ENCODE measurements around the gene SERPINA12. TPM values are rescaled to one million over a fixed set of nuclear protein-coding genes. Genes with fewer than 3 reads are reported as not detected.
A peak's percentile ranks its signal among the peaks of the same experiment; 100 is the strongest.

SERPINA12 gene
- polyA plus RNA-seq, 2 of the 4 experiments (the other 2 are of a cell fraction): not detected

DNA sequence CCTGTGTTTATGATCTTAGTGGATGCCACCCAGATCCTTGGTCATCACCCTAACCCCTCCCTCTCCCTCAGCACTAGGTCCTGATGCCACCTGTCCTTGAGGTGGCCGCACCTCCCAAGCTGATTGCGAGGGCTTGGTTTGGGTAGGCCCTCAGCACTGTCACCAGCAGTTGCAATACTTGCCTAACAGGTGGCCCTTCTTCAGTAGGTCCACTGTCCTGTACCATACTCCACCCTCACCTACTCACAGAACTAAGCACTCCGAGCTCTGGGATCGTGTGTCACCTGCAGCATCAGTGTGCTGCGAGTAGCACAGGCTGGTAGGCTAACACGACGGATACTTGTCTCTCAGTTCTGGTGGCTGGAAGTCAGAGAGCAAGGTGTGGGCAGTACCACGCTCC, 14.0 kb upstream of the SERPINA12 start:
- no peak overlapping the region for H3K27ac ChIP-seq
- TF ChIP-seq ESRRA (IDR thresholded peaks at IDR 0.05; ENCODE audit: borderline replicate concordance, low read length): no peak
- no peak for TF ChIP-seq HDAC2 (IDR thresholded peaks at IDR 0.05)
- TF ChIP-seq FOSB (CRISPR knock-in tag; IDR thresholded peaks at IDR 0.05): no peak
- no peak for TF ChIP-seq FOSL2 (IDR thresholded peaks at IDR 0.05)
- no peak for TF ChIP-seq FOSL2 (CRISPR knock-in tag; IDR thresholded peaks at IDR 0.05)
- TF ChIP-seq KDM1A (IDR thresholded peaks at IDR 0.05; ENCODE audit: low read depth): no peak
- TF ChIP-seq KDM5A (IDR thresholded peaks at IDR 0.05): no peak
- TF ChIP-seq, protein P1, sequence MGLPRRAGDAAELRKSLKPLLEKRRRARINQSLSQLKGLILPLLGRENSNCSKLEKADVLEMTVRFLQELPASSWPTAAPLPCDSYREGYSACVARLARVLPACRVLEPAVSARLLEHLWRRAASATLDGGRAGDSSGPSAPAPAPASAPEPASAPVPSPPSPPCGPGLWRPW (IDR thresholded peaks at IDR 0.05): no peak
- TF ChIP-seq TP53 (CRISPR knock-in tag; IDR thresholded peaks at IDR 0.05): no peak
- TF ChIP-seq PHF8 (IDR thresholded peaks at IDR 0.05; ENCODE audit: borderline replicate concordance, low read depth): no peak
- TF ChIP-seq RFX5 (IDR thresholded peaks at IDR 0.05): no peak
- no peak for TF ChIP-seq ZC3H11A (IDR thresholded peaks at IDR 0.05)
- TF ChIP-seq FOXS1 (CRISPR knock-in tag; IDR thresholded peaks at IDR 0.05): no peak
- TF ChIP-seq GATA3 (IDR thresholded peaks at IDR 0.05; ENCODE audit: borderline replicate concordance): no peak
- TF ChIP-seq RNF2 (IDR thresholded peaks at IDR 0.05; ENCODE audit: borderline replicate concordance, low read depth): no peak
- no peak for TF ChIP-seq NFE2L2 (conservative IDR thresholded peaks at IDR 0.05; ENCODE audit: low read length)
- TF ChIP-seq MYC (IDR thresholded peaks at IDR 0.05; ENCODE audit: borderline replicate concordance, low read length): no peak
- TF ChIP-seq NR3C1 (IDR thresholded peaks at IDR 0.05): no peak
- no peak for TF ChIP-seq CBX2 (IDR thresholded peaks at IDR 0.05; ENCODE audit: borderline replicate concordance, low read depth)
- no peak for TF ChIP-seq HOXB5 (CRISPR knock-in tag; IDR thresholded peaks at IDR 0.05)
- ChIA-PET CTCF (interaction anchor here (1.4 to 1.6 kb wide), 2 partner anchors 9 to 37 kb away, joined by 3 to 5 read pairs; no protein-coding TSS in a partner anchor), POLR2A (no interaction called here)
- no peak overlapping the region for H3K4me2 ChIP-seq
- 0 out of 6 replicates have a peak, but pooled peaks of 1 of the 2 experiments have one; percentile 30 for ATAC-seq
- no peak overlapping the region for H3K4me3 ChIP-seq
- WGBS (ENCODE audit: missing lambda C conversion rate): 33% methylated on average over 8 of the region's 8 CpGs
- H3K4me1 ChIP-seq: no peaks in the 10 kb centered on the region
- DNase-seq (ENCODE audit: low read depth in 1 of 2, low spot score in 1 of 2): no peak
- FAIRE-seq: no peak
- H3K9me3 ChIP-seq: peaks cover 6% of the 10 kb centered on the region; the same call in 1 of the 3 replicates

DNA sequence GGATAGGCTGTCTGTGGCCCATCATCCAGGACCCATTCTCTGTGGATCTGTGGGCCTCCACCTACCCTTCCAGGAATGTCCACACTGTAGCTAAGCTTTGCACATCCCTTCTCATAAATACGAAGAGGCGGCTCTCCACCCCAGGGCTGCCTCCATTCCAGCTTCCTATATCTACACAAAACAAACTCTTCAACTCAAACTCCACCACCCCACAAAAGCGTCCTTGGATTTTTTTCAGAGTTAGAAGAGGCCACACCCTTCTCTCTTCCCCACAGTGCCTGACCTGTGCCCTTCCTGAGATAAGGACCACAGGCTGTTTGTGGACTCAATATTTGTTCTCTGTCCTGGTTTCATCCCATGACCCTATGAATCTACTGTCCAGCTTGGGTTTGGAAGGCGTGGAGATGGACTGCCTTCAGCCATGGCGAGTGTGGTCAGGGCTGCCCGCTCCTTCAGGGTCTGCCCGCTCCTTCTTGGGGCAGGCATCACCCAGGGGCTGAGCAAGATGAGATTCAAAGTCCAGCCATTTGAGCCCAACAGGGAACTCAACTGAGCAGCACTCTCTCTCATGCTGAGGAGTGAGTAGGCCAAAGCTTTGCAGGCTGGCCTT, 13.0 kb upstream of the SERPINA12 start:
- FAIRE-seq (no peak), DNase-seq (ENCODE audit: low read depth in 1 of 2, low spot score in 1 of 2) (no peak), ATAC-seq (no peak)
- Histone ChIP-seq H3K4me2 (no peak overlapping the region), H3K4me3 (no peak overlapping the region), H3K4me1 (no peaks in the 10 kb centered on the region), H3K9me3 (peaks cover 6% of the 10 kb centered on the region; the same call in 1 of the 3 replicates), H3K27ac (no peak overlapping the region)
- ChIA-PET POLR2A (no interaction called here), CTCF (interaction anchor here (0.8 to 1.6 kb wide), 4 partner anchors 20 to 168 kb away, joined by 3 to 5 read pairs (median 3); no protein-coding TSS in a partner anchor)
- TF ChIP-seq, protein P2, sequence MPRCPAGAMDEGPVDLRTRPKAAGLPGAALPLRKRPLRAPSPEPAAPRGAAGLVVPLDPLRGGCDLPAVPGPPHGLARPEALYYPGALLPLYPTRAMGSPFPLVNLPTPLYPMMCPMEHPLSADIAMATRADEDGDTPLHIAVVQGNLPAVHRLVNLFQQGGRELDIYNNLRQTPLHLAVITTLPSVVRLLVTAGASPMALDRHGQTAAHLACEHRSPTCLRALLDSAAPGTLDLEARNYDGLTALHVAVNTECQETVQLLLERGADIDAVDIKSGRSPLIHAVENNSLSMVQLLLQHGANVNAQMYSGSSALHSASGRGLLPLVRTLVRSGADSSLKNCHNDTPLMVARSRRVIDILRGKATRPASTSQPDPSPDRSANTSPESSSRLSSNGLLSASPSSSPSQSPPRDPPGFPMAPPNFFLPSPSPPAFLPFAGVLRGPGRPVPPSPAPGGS (IDR thresholded peaks at IDR 0.05): no peak
- TF ChIP-seq, protein P1 (IDR thresholded peaks at IDR 0.05): no peak
- TF ChIP-seq CHD4 (IDR thresholded peaks at IDR 0.05; ENCODE audit: borderline replicate concordance): no peak
- no peak for TF ChIP-seq RNF2 (IDR thresholded peaks at IDR 0.05; ENCODE audit: borderline replicate concordance, low read depth)
- no peak for TF ChIP-seq EHMT2 (IDR thresholded peaks at IDR 0.05; ENCODE audit: low read depth)
- no peak for TF ChIP-seq HEYL (CRISPR knock-in tag; IDR thresholded peaks at IDR 0.05)
- TF ChIP-seq HOXA7 (CRISPR knock-in tag; IDR thresholded peaks at IDR 0.05): no peak
- TF ChIP-seq HOXB13 (CRISPR knock-in tag; IDR thresholded peaks at IDR 0.05; ENCODE audit: low read depth): no peak
- TF ChIP-seq KDM1A (IDR thresholded peaks at IDR 0.05; ENCODE audit: low read depth): no peak
- TF ChIP-seq, protein P3, sequence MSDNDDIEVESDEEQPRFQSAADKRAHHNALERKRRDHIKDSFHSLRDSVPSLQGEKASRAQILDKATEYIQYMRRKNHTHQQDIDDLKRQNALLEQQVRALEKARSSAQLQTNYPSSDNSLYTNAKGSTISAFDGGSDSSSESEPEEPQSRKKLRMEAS (IDR thresholded peaks at IDR 0.05): no peak
- no peak for TF ChIP-seq MAFK (IDR thresholded peaks at IDR 0.05; ENCODE audit: partially characterized antibody)
- no peak for TF ChIP-seq HOXB5 (CRISPR knock-in tag; IDR thresholded peaks at IDR 0.05)
- 26% methylated on average over 6 of the region's 7 CpGs for WGBS (ENCODE audit: missing lambda C conversion rate)
